ENCODE results near the gene SEPTIN10. TPM values are rescaled to one million over a fixed set of nuclear protein-coding genes. Genes with fewer than 3 reads are reported as not detected.

SEPTIN10 gene
- total RNA-seq, 1 donor from 2014 or later: 107 TPM

DNA sequence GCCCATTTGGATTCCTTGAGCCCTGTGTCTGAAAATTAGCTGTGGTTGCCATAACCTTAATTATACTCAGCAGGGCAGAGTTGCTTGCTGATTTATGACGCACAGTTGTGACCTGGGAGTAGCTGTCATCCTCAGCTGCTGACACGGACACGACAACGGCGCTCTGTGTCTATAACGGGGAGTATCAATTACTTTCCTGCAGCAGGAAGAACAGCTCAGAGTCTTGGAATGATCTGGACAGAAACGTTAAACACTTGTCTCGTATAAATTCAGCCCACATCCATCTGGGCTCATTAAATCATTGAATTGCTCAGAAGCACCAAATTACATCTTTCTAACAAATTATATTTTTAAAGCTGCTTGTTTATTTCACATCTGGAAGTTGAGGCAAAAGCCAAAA is 116.3 kb downstream of the SEPTIN10 start:
- no peaks in the 10 kb centered on the region for H3K9me3 ChIP-seq
- no peak overlapping the region for H3K27ac ChIP-seq
- H3K4me1 ChIP-seq: peaks cover 14% of the 10 kb centered on the region
- intact Hi-C loops (cut with DNase I): no loop called here
- no peak for DNase-seq (ENCODE audit: extremely low spot score in 2 of 2)
- no peaks in the 10 kb centered on the region for H3K36me3 ChIP-seq
- H3K4me3 ChIP-seq: no peak overlapping the region
- TF ChIP-seq POLR2A (IDR thresholded peaks at IDR 0.05) (no peak), CTCF (IDR thresholded peaks at IDR 0.05) (no peak), POLR2AphosphoS5 (IDR thresholded peaks at IDR 0.05; ENCODE audit: insufficient read depth in 1 of 2, low read depth in 1 of 2) (no peak)
- no peaks in the 10 kb centered on the region for H3K27me3 ChIP-seq

GRCh38 chr2:109494351-109494750 is 119.4 kb downstream of the SEPTIN10 start:
- Histone ChIP-seq H3K4me3 (no peak overlapping the region), H3K27me3 (no peaks in the 10 kb centered on the region), H3K27ac (no peak overlapping the region), H3K4me1 (peaks cover 14% of the 10 kb centered on the region), H3K36me3 (no peaks in the 10 kb centered on the region), H3K9me3 (no peaks in the 10 kb centered on the region)
- TF ChIP-seq POLR2A (IDR thresholded peaks at IDR 0.05): no peak
- no peak for TF ChIP-seq CTCF (IDR thresholded peaks at IDR 0.05)
- TF ChIP-seq POLR2AphosphoS5 (IDR thresholded peaks at IDR 0.05; ENCODE audit: insufficient read depth in 1 of 2, low read depth in 1 of 2): no peak
- DNase-seq (ENCODE audit: extremely low spot score in 2 of 2): no peak
- intact Hi-C loops (cut with DNase I): no loop called here

GRCh38 chr2:109493176-109493935 is 120.4 kb downstream of the SEPTIN10 start:
- no peak overlapping the region for H3K4me3 ChIP-seq
- H3K27ac ChIP-seq: no peak overlapping the region
- TF ChIP-seq CTCF (IDR thresholded peaks at IDR 0.05) (no peak), POLR2A (IDR thresholded peaks at IDR 0.05) (no peak), POLR2AphosphoS5 (IDR thresholded peaks at IDR 0.05; ENCODE audit: insufficient read depth in 1 of 2, low read depth in 1 of 2) (no peak)
- intact Hi-C loops (cut with DNase I): no loop called here
- H3K36me3 ChIP-seq: no peaks in the 10 kb centered on the region
- H3K27me3 ChIP-seq: no peaks in the 10 kb centered on the region
- H3K9me3 ChIP-seq: no peaks in the 10 kb centered on the region
- no peak for DNase-seq (ENCODE audit: extremely low spot score in 2 of 2)
- H3K4me1 ChIP-seq: peaks cover 14% of the 10 kb centered on the region

Other genes with a start within 250 kb of the SEPTIN10 start
- gene SOWAHC, start 398 bp upstream of the SEPTIN10 start, total RNA-seq: 25.5 TPM
- 40.0 TPM for gene RGPD5, start 180.3 kb upstream of the SEPTIN10 start, total RNA-seq

All from vagina (tissue), 2 donors.